Hepatocyte (in vitro differentiated cells): Measurements from ENCODE around the gene AKR1C1. TPM values are rescaled to one million over a fixed set of nuclear protein-coding genes. Genes with fewer than 3 reads are reported as not detected.
"Not testable (repeated sequence)": the region's sequence is repeated elsewhere in the genome, so short reads cannot be mapped to it uniquely, and the experiment has no call there.

ENCODE experiments used
- DNase-seq: peaks from one replicate; pipeline ENCODE4 v3.0.0-alpha.2; 2016; ENCODE audit warnings: low spot score
- H2AFZ ChIP-seq: fragments of 200-600 bp; sonication (generic); 2 replicates; pipeline ENCODE4 v1.6.0; 2016; ENCODE audit warnings: antibody characterized with exemption, mild to moderate bottlenecking
- H3K27ac ChIP-seq: fragments of 200-600 bp; sonication (generic); 2 replicates; pipeline ENCODE4 v1.5.1; 2016; ENCODE audit warnings: mild to moderate bottlenecking
- H3K27me3 ChIP-seq: fragments of 200-600 bp; sonication (generic); 2 replicates; pipeline ENCODE4 v1.6.1; 2016
- H3K36me3 ChIP-seq: fragments of 200-600 bp; sonication (generic); replicated peaks from 2 replicates; pipeline ENCODE4 v1.5.1; 2016; ENCODE audit warnings: low read depth; ENCODE audit not compliant: insufficient read depth
- H3K4me1 ChIP-seq: fragments of 200-600 bp; sonication (generic); 2 replicates; pipeline ENCODE4 v1.5.1; 2016; ENCODE audit warnings: mild to moderate bottlenecking, moderate library complexity; ENCODE audit not compliant: insufficient read depth
- H3K4me2 ChIP-seq: fragments of 200-600 bp; sonication (generic); 2 replicates; pipeline ENCODE4 v1.6.0; 2016
- H3K4me3 ChIP-seq: fragments of 200-600 bp; sonication (generic); 2 replicates; pipeline ENCODE4 v1.5.1; 2016; ENCODE audit warnings: mild to moderate bottlenecking
- H3K79me2 ChIP-seq: fragments of 200-600 bp; sonication (generic); 2 replicates; pipeline ENCODE4 v1.6.0; 2017; ENCODE audit warnings: mild to moderate bottlenecking
- H3K9me2 ChIP-seq: fragments of 200-600 bp; sonication (generic); replicated peaks from 2 replicates; pipeline ENCODE4 v1.6.0; 2017; ENCODE audit warnings: mild to moderate bottlenecking; ENCODE audit not compliant: insufficient read depth
- H3K9me3 ChIP-seq: fragments of 200-600 bp; sonication (generic); 2 replicates; pipeline ENCODE4 v1.5.1; 2016; ENCODE audit warnings: low read depth, mild to moderate bottlenecking
- H4K20me1 ChIP-seq: fragments of 200-600 bp; sonication (generic); 2 replicates; pipeline ENCODE4 v1.6.0; 2016; ENCODE audit warnings: mild to moderate bottlenecking; ENCODE audit not compliant: insufficient read depth, poor library complexity, severe bottlenecking
- EZH2 ChIP-seq: fragments of 200-600 bp; sonication (generic); IDR thresholded peaks from 2 replicates; pipeline ENCODE4 v1.6.1; 2016; ENCODE audit warnings: antibody characterized with exemption, mild to moderate bottlenecking, borderline replicate concordance
- EZH2phosphoT487 ChIP-seq: fragments of 200-600 bp; sonication (generic); IDR thresholded peaks from one replicate; pipeline ENCODE4 v1.6.1; 2018; ENCODE audit warnings: antibody characterized with exemption, mild to moderate bottlenecking, low read depth, moderate library complexity; ENCODE audit not compliant: unreplicated experiment, severe bottlenecking
- WGBS: methylation state at CpG from one replicate; pipeline ENCODE4 v1.1.6; 2016; ENCODE audit warnings: low lambda C conversion rate; ENCODE audit errors: missing lambda C conversion rate; 5-methylcytosine and 5-hydroxymethylcytosine counted together
- polyA plus RNA-seq: library from polyadenylated mRNA; unstranded; fragments of >200 nt; fragmentation: Nextera tagmentation; extraction: Ambion mirVana; gene quantifications from 2 replicates; pipeline ENCODE4 v1.2.1, GENCODE V29; 2016
- total RNA-seq: library from RNA; depleted of rRNA; stranded (reverse); fragments of >200 nt; gene quantifications from 2 replicates; pipeline ENCODE4 v1.2.3, GENCODE V29; 2014
- TF ChIP-seq, protein P1 (sequence below): fragments of 200-600 bp; sonication (generic); IDR thresholded peaks from 2 replicates; pipeline ENCODE4 v1.5.1; 2016; ENCODE audit warnings: antibody characterized with exemption, mild to moderate bottlenecking; ENCODE audit not compliant: poor library complexity

The AKR1C1 gene
- total and polyA plus RNA-seq, 2 experiments from 2014 or later = 106 to 175 TPM

DNA sequence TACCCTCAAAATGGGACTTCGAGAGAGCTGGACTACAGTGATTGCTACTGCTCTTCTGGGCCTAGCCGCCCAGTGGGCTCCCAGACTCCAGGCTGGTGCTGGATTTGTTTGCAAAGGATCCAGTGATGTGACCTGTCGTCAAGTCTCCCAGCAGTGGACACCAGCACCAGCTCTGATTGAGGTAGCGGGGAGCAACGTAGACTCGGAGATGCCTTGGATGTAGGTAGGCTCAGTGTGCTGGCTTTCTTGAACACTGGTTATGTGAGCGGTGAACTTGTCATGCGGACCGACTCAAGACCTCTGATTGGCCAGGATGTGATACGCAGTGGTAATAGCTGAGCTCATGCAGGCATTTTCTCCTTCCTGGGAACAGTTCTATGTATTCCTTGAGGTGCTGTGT, 21.0 kb downstream of the AKR1C1 start:
- Histone ChIP-seq H2AFZ (no peak overlapping the region), H3K79me2 (no peaks in the 10 kb centered on the region), H3K27ac (no peak overlapping the region), H3K36me3 (no peaks in the 10 kb centered on the region), H3K9me2 (no peaks in the 10 kb centered on the region), H3K4me1 (peaks cover 14% of the 10 kb centered on the region), H3K4me3 (no peak overlapping the region), H3K4me2 (no peak overlapping the region), H3K27me3 (no peaks in the 10 kb centered on the region), H3K9me3 (no peaks in the 10 kb centered on the region), H4K20me1 (no peaks in the 10 kb centered on the region)
- DNase-seq = no peak
- 98% methylated on average over 10 of the region's 10 CpGs for WGBS
- TF ChIP-seq, protein P1, sequence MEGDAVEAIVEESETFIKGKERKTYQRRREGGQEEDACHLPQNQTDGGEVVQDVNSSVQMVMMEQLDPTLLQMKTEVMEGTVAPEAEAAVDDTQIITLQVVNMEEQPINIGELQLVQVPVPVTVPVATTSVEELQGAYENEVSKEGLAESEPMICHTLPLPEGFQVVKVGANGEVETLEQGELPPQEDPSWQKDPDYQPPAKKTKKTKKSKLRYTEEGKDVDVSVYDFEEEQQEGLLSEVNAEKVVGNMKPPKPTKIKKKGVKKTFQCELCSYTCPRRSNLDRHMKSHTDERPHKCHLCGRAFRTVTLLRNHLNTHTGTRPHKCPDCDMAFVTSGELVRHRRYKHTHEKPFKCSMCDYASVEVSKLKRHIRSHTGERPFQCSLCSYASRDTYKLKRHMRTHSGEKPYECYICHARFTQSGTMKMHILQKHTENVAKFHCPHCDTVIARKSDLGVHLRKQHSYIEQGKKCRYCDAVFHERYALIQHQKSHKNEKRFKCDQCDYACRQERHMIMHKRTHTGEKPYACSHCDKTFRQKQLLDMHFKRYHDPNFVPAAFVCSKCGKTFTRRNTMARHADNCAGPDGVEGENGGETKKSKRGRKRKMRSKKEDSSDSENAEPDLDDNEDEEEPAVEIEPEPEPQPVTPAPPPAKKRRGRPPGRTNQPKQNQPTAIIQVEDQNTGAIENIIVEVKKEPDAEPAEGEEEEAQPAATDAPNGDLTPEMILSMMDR = no peak
- no peak for TF ChIP-seq EZH2
- no peak for TF ChIP-seq EZH2phosphoT487

DNA sequence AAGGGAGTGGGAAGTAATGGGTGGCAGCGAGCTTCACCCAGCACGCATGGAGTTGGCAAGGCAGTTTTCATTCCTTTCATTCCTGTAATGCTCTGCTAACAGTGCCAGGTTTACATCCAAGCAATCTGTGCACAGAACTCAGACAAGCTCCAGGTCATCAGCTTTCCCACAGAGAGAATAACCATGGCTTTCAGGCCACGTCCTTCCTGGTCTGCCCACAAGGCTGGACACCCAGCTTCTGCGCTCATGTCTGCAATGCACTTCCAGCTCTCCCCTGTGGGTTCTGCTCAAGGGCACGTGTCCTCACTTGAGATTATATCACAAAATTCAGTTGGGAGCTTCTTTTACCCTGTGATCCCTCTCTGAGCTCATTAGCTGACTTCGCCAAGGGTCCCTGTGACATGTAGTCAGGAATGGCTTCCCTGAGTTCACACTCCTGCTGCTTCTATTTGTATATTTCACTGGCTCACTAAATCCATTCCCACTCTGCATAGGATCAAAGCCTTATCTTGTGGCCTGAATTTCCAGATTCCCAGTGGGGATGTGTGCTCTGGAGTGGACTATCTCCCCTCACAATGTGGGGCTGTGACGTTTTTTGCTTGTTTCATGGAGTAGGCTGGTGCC, 21.9 kb downstream of the AKR1C1 start:
- Histone ChIP-seq H2AFZ (no peak overlapping the region), H3K4me3 (no peak overlapping the region), H3K79me2 (no peaks in the 10 kb centered on the region), H3K4me1 (peaks cover 14% of the 10 kb centered on the region), H3K36me3 (no peaks in the 10 kb centered on the region), H3K9me3 (no peaks in the 10 kb centered on the region), H3K27ac (no peak overlapping the region), H4K20me1 (no peaks in the 10 kb centered on the region), H3K27me3 (no peaks in the 10 kb centered on the region), H3K9me2 (no peaks in the 10 kb centered on the region), H3K4me2 (no peak overlapping the region)
- no peak for DNase-seq
- WGBS = 72% methylated on average over 7 of the region's 7 CpGs
- TF ChIP-seq, protein P1 = no peak
- no peak for TF ChIP-seq EZH2
- no peak for TF ChIP-seq EZH2phosphoT487

DNA sequence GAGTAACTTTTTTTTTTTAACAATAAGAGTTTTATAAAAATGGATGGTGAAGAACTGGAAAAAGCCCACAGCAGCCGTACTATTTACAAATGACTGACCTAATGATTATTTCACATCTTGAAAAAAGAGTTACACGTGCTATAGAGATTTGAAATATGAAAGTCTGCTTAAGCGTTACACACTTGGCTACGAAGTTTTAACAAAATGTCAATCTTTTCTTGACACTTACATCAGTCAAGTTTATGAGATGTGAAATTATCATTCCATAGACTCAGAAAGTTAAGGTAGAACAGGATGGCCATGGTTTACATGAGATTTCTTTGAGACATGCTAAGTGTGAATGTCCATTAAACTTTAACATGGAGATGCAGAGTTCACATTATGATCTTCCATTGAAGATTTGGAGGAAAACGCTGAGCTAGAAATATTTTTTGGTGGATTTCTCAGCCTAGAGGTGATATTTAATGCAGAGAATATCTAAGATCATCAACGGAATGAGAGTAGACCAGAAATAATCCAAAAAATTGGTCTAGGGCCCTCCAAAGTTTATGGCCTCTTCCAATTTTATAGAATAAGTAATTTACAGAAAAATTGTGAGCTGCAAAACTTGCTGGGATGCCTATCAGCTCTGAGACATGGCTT, 24.9 kb downstream of the AKR1C1 start:
- not testable (repeated sequence) for H2AFZ ChIP-seq

DNA sequence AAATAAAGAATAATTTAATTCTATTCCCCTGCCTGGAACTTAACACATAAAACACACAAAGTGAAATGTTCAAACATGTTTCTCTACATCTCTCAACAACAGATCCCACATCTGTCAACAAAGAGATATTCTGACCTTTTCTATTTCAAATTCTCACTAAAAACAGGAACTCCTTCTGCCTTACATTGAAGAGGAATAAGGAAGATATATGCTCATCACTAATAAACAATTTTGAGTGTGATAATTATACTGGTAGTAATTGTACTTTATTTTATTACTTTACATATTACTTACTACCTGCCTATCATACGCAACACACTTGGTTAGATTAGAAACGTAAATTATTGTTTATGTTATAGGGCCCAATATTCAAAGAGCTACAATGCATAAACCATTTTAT, 27.0 kb downstream of the AKR1C1 start:
- H3K4me2 ChIP-seq = no peak overlapping the region
- WGBS = 85% methylated on average over 2 of the region's 2 CpGs

More for the DNA sequence above, 24.9 kb downstream of the AKR1C1 start:
- H3K79me2 ChIP-seq, H3K9me3 ChIP-seq, H3K9me2 ChIP-seq, H3K4me3 ChIP-seq, H3K4me2 ChIP-seq, H3K4me1 ChIP-seq, DNase-seq, H3K27ac ChIP-seq, H4K20me1 ChIP-seq, H3K27me3 ChIP-seq, H3K36me3 ChIP-seq: not testable (repeated sequence)
- 94% methylated on average over 6 of the region's 6 CpGs for WGBS

DNA sequence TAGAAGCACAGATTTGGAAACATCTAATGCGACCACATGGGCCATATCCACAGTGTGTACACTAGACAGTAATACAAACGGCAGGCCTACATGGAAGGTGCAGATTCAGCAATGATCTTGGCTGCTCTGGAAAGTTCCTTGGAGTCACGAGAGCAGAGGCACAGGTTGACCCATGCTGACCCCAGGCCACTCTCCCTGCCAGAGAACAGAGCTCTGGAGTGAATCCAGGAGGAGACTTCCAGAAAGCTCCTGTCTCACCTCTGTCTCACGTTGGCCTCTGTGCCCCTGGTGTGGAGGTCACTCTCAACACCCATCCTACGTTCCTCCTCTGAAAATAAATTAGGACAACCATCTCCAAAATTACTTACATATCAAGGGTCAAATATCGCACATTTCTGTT, 28.2 kb downstream of the AKR1C1 start:
- not testable (repeated sequence) for H4K20me1 ChIP-seq, H2AFZ ChIP-seq, H3K9me3 ChIP-seq, H3K27me3 ChIP-seq, DNase-seq, H3K4me3 ChIP-seq, H3K9me2 ChIP-seq, H3K79me2 ChIP-seq, H3K27ac ChIP-seq, H3K4me2 ChIP-seq, H3K36me3 ChIP-seq, H3K4me1 ChIP-seq
- 92% methylated on average over 3 of the region's 6 CpGs for WGBS

More for the DNA sequence above, 27.0 kb downstream of the AKR1C1 start:
- H3K27ac ChIP-seq = no peak overlapping the region
- TF ChIP-seq, protein P1 = no peak
- TF ChIP-seq EZH2phosphoT487 (no peak), EZH2 (no peak)
- no peaks in the 10 kb centered on the region for H3K4me1 ChIP-seq
- no peaks in the 10 kb centered on the region for H4K20me1 ChIP-seq
- no peaks in the 10 kb centered on the region for H3K27me3 ChIP-seq
- DNase-seq = no peak
- no peaks in the 10 kb centered on the region for H3K79me2 ChIP-seq
- H2AFZ ChIP-seq = no peak overlapping the region
- no peaks in the 10 kb centered on the region for H3K9me2 ChIP-seq
- H3K9me3 ChIP-seq = no peaks in the 10 kb centered on the region
- no peaks in the 10 kb centered on the region for H3K36me3 ChIP-seq
- no peak overlapping the region for H3K4me3 ChIP-seq

DNA sequence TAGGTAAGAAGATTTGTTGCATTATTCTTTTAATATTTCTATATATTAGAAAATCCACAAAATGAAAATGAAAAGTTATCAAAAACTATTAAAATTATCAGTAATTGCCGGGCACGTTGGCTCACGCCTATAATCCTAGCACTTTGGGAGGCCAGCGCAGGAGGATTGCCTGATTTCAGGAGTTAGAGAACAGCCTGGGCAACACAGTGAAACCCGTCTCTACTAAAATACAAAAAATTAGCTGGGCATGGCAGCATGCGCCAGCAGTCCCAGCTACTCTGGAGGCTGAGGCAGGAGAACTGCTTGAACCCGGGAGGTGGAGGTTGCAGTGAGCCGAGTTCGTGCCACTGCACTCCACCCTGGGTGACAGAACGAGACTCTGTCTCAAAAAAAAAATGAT, 29.3 kb downstream of the AKR1C1 start:
- H3K27ac ChIP-seq, H3K4me1 ChIP-seq, H3K27me3 ChIP-seq, H3K9me2 ChIP-seq, DNase-seq, H3K4me2 ChIP-seq, H3K4me3 ChIP-seq, H4K20me1 ChIP-seq, H3K36me3 ChIP-seq, H3K9me3 ChIP-seq, H2AFZ ChIP-seq, H3K79me2 ChIP-seq: not testable (repeated sequence)
- 96% methylated on average over 10 of the region's 10 CpGs for whole genome bisulfite sequencing
